Adrenal gland (tissue), 12 donors: Measurements from ENCODE around the gene CCDC9. TPM values are rescaled to one million over a fixed set of nuclear protein-coding genes. Genes with fewer than 3 reads are reported as not detected.

Experiments
- DNase-seq, 7 donors: peaks; one replicate each; pipeline ENCODE4 v3.0.0-alpha.2; 2019 to 2020
- H3K27ac ChIP-seq, 5 donors: fragments of 200-600 bp; sonication (generic) in 4 of 5; 1 replicate in 3 of 5; 2 replicates in 2 of 5; pipeline versions ENCODE4 v1.5.1 to v1.8.0; 2016 to 2020; ENCODE audit warnings: mild to moderate bottlenecking in 1 of 5
- H3K27me3 ChIP-seq: fragments of 200-600 bp; 2 replicates; pipeline ENCODE4 v1.8.0; 2021
- H3K36me3 ChIP-seq, 2 donors: fragments of 200-600 bp; replicated peaks in 1 of 2; 1 replicate in 1 of 2; 2 replicates in 1 of 2; pipeline versions ENCODE4 v1.5.1 to v1.8.0; 2018 to 2022
- H3K4me1 ChIP-seq, 2 donors: fragments of 200-600 bp; replicated peaks in 1 of 2; 1 replicate in 1 of 2; 2 replicates in 1 of 2; pipeline versions ENCODE4 v1.5.1 to v1.8.0; 2018 to 2021
- H3K4me3 ChIP-seq, 4 donors: fragments of 200-600 bp; sonication (generic) in 3 of 4; one replicate each; pipeline ENCODE4 v1.5.1; 2016 to 2018
- H3K9me3 ChIP-seq, 3 donors: fragments of 200-600 bp; sonication (generic) in 1 of 3; replicated peaks in 1 of 3; 1 replicate in 2 of 3; 2 replicates in 1 of 3; pipeline versions ENCODE4 v1.5.1 to v1.8.0; 2016 to 2021
- POLR2A ChIP-seq, 2 donors: fragments of 450-650 bp; IDR thresholded peaks; one replicate each; pipeline ENCODE4 v1.6.1; 2017; ENCODE audit warnings: antibody characterized with exemption in 2 of 2, mild to moderate bottlenecking in 2 of 2, moderate library complexity in 1 of 2
- WGBS, 4 donors: extraction: QIAGEN DNeasy Blood & Tissue Kit in 2 of 4; methylation state at CpG; one replicate each; pipeline versions ENCODE4 v1.1.5 to v1.1.7; 2013 to 2017; 5-methylcytosine and 5-hydroxymethylcytosine counted together
- intact Hi-C, 2 donors: fragments of 100-400 bp; cut with DNase I; formaldehyde crosslinking; loops; one replicate each; pipeline versions ENCODE4 v1.14.1 to v1.15.0; 2022 to 2023
- microRNA counts, 2 donors: library from miRNA; unstranded; fragments of <30 nt; microRNA quantifications; one replicate each; lab custom pipeline; 2016
- microRNA-seq, 3 donors: library from miRNA; unstranded; fragments of <30 nt; microRNA quantifications; one replicate each; pipeline ENCODE4, GENCODE V29; 2017 to 2020
- polyA plus RNA-seq, 3 donors: library from polyadenylated mRNA; stranded (reverse); fragments of 200-250 nt in 2 of 3; fragments of 350-450 nt in 1 of 3; fragmentation: Illumina TruSeq in 1 of 3; extraction: RNeasy Lipid Tissue Mini Kit (QIAGEN cat#74804) in 1 of 3; gene quantifications; one replicate each; pipeline ENCODE4 v1.2.3, GENCODE V29; 2013 to 2014
- small RNA-seq, 2 donors: library from RNA; depleted of rRNA; stranded (forward); fragments of <200 nt; gene quantifications; one replicate each; pipeline ENCODE3, GENCODE V24; 2016
- total RNA-seq, 9 donors: library from RNA; depleted of rRNA in 4 of 9; stranded (reverse); fragments of >200 nt in 4 of 9; fragments of 120-200 nt in 1 of 9; fragmentation: NEBNext Ultra II Directional in 1 of 9; extraction: Animal tissue kit (Norgen Biotek cat#: 25700) in 1 of 9; gene quantifications; one replicate each; pipeline versions ENCODE4 v1.1.0 to v1.2.4, GENCODE V29; 2013 to 2023
- TF ChIP-seq, protein P1 (sequence below), 6 experiments: fragments of 450-650 bp in 4 of 6; fragments of 200-600 bp in 2 of 6; sonication (generic) in 1 of 6; IDR thresholded peaks; 1 replicate in 5 of 6; 2 replicates in 1 of 6; pipeline versions ENCODE4 v1.5.1 to v1.8.0; 2016 to 2021; ENCODE audit warnings: antibody characterized with exemption in 6 of 6, mild to moderate bottlenecking in 2 of 6, moderate library complexity in 1 of 6
- donor health status: healthy with polysubstance abuse.
- donor health status: Bipolar disorder and iron deficiency.
- donor health status: DM: yes; HTN: yes; CAD: no.
- donor health status: DM: no; HTN: no; CAD: no.
- donor health status: DM: no; HTN: no; CAD: no.
- donor health status: DM: yes; HTN: yes; CAD: no.

The CCDC9 gene
- total and polyA plus RNA-seq, 12 donors = 6.0 to 86.5 (median 31.1) TPM

GRCh38 chr19:47319923-47320871 lies 63.9 kb downstream of the CCDC9 start:
- Histone ChIP-seq H3K4me3 (no peak overlapping the region), H3K4me1 (peaks cover 0 to 4% of the 10 kb centered on the region in 2 donors), H3K9me3 (no peaks in the 10 kb centered on the region), H3K27ac (no peak overlapping the region), H3K36me3 (no peaks in the 10 kb centered on the region), H3K27me3 (no peaks in the 10 kb centered on the region)
- no peak for DNase-seq
- TF ChIP-seq, protein P1, sequence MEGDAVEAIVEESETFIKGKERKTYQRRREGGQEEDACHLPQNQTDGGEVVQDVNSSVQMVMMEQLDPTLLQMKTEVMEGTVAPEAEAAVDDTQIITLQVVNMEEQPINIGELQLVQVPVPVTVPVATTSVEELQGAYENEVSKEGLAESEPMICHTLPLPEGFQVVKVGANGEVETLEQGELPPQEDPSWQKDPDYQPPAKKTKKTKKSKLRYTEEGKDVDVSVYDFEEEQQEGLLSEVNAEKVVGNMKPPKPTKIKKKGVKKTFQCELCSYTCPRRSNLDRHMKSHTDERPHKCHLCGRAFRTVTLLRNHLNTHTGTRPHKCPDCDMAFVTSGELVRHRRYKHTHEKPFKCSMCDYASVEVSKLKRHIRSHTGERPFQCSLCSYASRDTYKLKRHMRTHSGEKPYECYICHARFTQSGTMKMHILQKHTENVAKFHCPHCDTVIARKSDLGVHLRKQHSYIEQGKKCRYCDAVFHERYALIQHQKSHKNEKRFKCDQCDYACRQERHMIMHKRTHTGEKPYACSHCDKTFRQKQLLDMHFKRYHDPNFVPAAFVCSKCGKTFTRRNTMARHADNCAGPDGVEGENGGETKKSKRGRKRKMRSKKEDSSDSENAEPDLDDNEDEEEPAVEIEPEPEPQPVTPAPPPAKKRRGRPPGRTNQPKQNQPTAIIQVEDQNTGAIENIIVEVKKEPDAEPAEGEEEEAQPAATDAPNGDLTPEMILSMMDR (IDR thresholded peaks at IDR 0.05) = no peak
- no peak for TF ChIP-seq POLR2A (IDR thresholded peaks at IDR 0.05)
- intact Hi-C loops = no loop called here
- 85 to 94% (median 91%) methylated on average over 33 to 46 of the region's 46 CpGs for WGBS, 4 donors

MicroRNAs encoded within 50 kb of the gene (microRNA counts, 767-probe panel; counts per million panel counts)
- 0 counts per million in 2 donors for microRNA hsa-miR-3190-5p (lab: Ali Mortazavi, UCI)

Small RNA genes lying within 50 kb of the gene (microRNA-seq; reads per million reads assigned to microRNA genes)
- gene MIR3190 = 0 reads per million in 3 donors
- gene MIR3191 = 0 reads per million in 3 donors

Small RNA genes lying within 50 kb of the gene (small RNA-seq; reads per million reads assigned to genes)
- 0 reads per million in 2 donors for gene MIR3190

Other genes starting within 250 kb of the CCDC9 start
- gene NPAS1, start 236.7 kb upstream of the CCDC9 start, total RNA-seq = 1 to 10 TPM in 3 of 9 donors, under 1 TPM in 4, not detected in 2; 0.28 to 3.5 (median 0.39) TPM
- gene NPAS1, start 236.7 kb upstream of the CCDC9 start, polyA plus RNA-seq = 1 to 10 TPM in 1 of 3 donors, under 1 TPM in 1, not detected in 1; 0.84 to 3.1 TPM
- gene TMEM160, start 207.9 kb upstream of the CCDC9 start, total RNA-seq = 10 to 100 TPM; 16.5 to 76.2 (median 40.2) TPM
- gene TMEM160, start 207.9 kb upstream of the CCDC9 start, polyA plus RNA-seq = 100 to 1,000 TPM in 1 of 3 donors, 10 to 100 TPM in 1, under 1 TPM in 1; 0.62 to 120 (median 11.7) TPM
- 10 to 100 TPM in 8 of 9 donors, 1 to 10 TPM in 1; 5.7 to 45.0 (median 23.7) TPM for gene ZC3H4, start 142.7 kb upstream of the CCDC9 start, total RNA-seq
- gene ZC3H4, start 142.7 kb upstream of the CCDC9 start, polyA plus RNA-seq = 10 to 100 TPM; 10.8 to 24.9 (median 19.7) TPM
- 10 to 100 TPM; 40.1 to 77.6 (median 49.8) TPM for gene SAE1, start 125.7 kb upstream of the CCDC9 start, total RNA-seq
- 10 to 100 TPM; 19.0 to 71.8 (median 23.6) TPM for gene SAE1, start 125.7 kb upstream of the CCDC9 start, polyA plus RNA-seq
- gene BBC3, start 25.3 kb upstream of the CCDC9 start, total RNA-seq = 10 to 100 TPM in 4 of 9 donors, 1 to 10 TPM in 4, under 1 TPM in 1; 0.94 to 17.9 (median 10.0) TPM
- gene BBC3, start 25.3 kb upstream of the CCDC9 start, polyA plus RNA-seq = 1 to 10 TPM in 2 of 3 donors, under 1 TPM in 1; 0.27 to 8.4 (median 4.4) TPM
- 100 to 1,000 TPM in 1 of 9 donors, 10 to 100 TPM in 7, 1 to 10 TPM in 1; 6.9 to 183 (median 61.7) TPM for gene INAFM1, start 18.4 kb downstream of the CCDC9 start, total RNA-seq
- 100 to 1,000 TPM in 1 of 3 donors, 10 to 100 TPM in 1, 1 to 10 TPM in 1; 7.8 to 144 (median 62.0) TPM for gene INAFM1, start 18.4 kb downstream of the CCDC9 start, polyA plus RNA-seq
- 10 to 100 TPM in 7 of 9 donors, 1 to 10 TPM in 1, under 1 TPM in 1; 0.91 to 34.8 (median 19.1) TPM for gene C5AR1, start 53.3 kb downstream of the CCDC9 start, total RNA-seq
- gene C5AR1, start 53.3 kb downstream of the CCDC9 start, polyA plus RNA-seq = 1 to 10 TPM; 3.2 to 7.9 (median 3.9) TPM
- 1 to 10 TPM in 7 of 9 donors, under 1 TPM in 2; 0.28 to 4.4 (median 2.6) TPM for gene C5AR2, start 75.7 kb downstream of the CCDC9 start, total RNA-seq
- gene C5AR2, start 75.7 kb downstream of the CCDC9 start, polyA plus RNA-seq = 1 to 10 TPM in 1 of 3 donors, under 1 TPM in 2; 0.37 to 1.1 (median 0.57) TPM
- 10 to 100 TPM in 6 of 9 donors, 1 to 10 TPM in 3; 6.3 to 16.9 (median 10.8) TPM for gene DHX34, start 92.8 kb downstream of the CCDC9 start, total RNA-seq
- 10 to 100 TPM in 2 of 3 donors, 1 to 10 TPM in 1; 5.0 to 49.7 (median 28.2) TPM for gene DHX34, start 92.8 kb downstream of the CCDC9 start, polyA plus RNA-seq
- 1 to 10 TPM; 2.4 to 9.4 (median 4.7) TPM for gene MEIS3, start 163.0 kb downstream of the CCDC9 start, total RNA-seq
- gene MEIS3, start 163.0 kb downstream of the CCDC9 start, polyA plus RNA-seq = 10 to 100 TPM in 1 of 3 donors, 1 to 10 TPM in 2; 2.1 to 15.5 (median 8.9) TPM
- 1 to 10 TPM in 4 of 9 donors, under 1 TPM in 2, not detected in 3; 0.22 to 6.1 (median 2.6) TPM for gene SLC8A2, start 215.4 kb downstream of the CCDC9 start, total RNA-seq
- 1 to 10 TPM in 2 of 3 donors, under 1 TPM in 1; 0.74 to 3.1 (median 3.0) TPM for gene SLC8A2, start 215.4 kb downstream of the CCDC9 start, polyA plus RNA-seq
- gene KPTN, start 227.7 kb downstream of the CCDC9 start, total RNA-seq = 10 to 100 TPM in 4 of 9 donors, 1 to 10 TPM in 5; 2.9 to 25.6 (median 9.7) TPM
- 100 to 1,000 TPM in 1 of 3 donors, 10 to 100 TPM in 1, 1 to 10 TPM in 1; 7.3 to 121 (median 37.5) TPM for gene KPTN, start 227.7 kb downstream of the CCDC9 start, polyA plus RNA-seq